PC-3 (cell line): Measurements from ENCODE around the gene VPS54.

Experiments used
- CTCF ChIP-seq: fragments of 300-600 bp; sonication (generic); conservative IDR thresholded peaks from 2 replicates; pipeline ENCODE4 v1.5.1; 2017; ENCODE audit warnings: antibody characterized with exemption, low read depth, mild to moderate bottlenecking, low read length
- EZH2 ChIP-seq: fragments of 300-600 bp; sonication (generic); IDR thresholded peaks from one replicate; pipeline ENCODE4 v1.6.1; 2017; ENCODE audit warnings: antibody characterized with exemption, mild to moderate bottlenecking, low read length; ENCODE audit not compliant: unreplicated experiment
- EZH2phosphoT487 ChIP-seq: fragments of 300-600 bp; sonication (generic); IDR thresholded peaks from 2 replicates; pipeline ENCODE4 v1.6.1; 2018; ENCODE audit warnings: mild to moderate bottlenecking, antibody characterized with exemption, low read length, borderline replicate concordance

GRCh38 chr2:63898839-63899238 lies 120.4 kb downstream of the VPS54 start:
- no peak for TF ChIP-seq EZH2
- no peak for TF ChIP-seq CTCF
- TF ChIP-seq EZH2phosphoT487: no peak
